GM23338 (cell line): ENCODE measurements around the gene UHRF2. TPM values are rescaled to one million over a fixed set of nuclear protein-coding genes. Genes with fewer than 3 reads are reported as not detected.

ENCODE experiments used
- ATAC-seq: fragments of 200-7000 bp; cut with Tn5 transposase; 3 replicates; pipeline ENCODE4 v1.9.1; 2020
- DNase-seq: peaks from one replicate; pipeline ENCODE4 v3.0.0-alpha.2; 2015; ENCODE audit warnings: low spot score
- H2AFZ ChIP-seq: fragments of 200-600 bp; sonication (generic); 2 replicates; pipeline ENCODE4 v1.8.0; 2016; ENCODE audit warnings: antibody characterized with exemption, mild to moderate bottlenecking, moderate library complexity
- H3F3A ChIP-seq: fragments of 200-600 bp; sonication (generic); replicated peaks from 2 replicates; pipeline ENCODE4 v1.8.0; 2017; ENCODE audit warnings: antibody characterized with exemption, mixed run types, low read depth
- H3K27ac ChIP-seq: fragments of 200-600 bp; sonication (generic); 2 replicates; pipeline ENCODE4 v1.6.1; 2016; ENCODE audit warnings: low read depth
- H3K27me3 ChIP-seq: fragments of 200-600 bp; sonication (generic); 2 replicates; pipeline ENCODE4 v1.8.0; 2016; ENCODE audit warnings: mild to moderate bottlenecking, mixed run types, moderate library complexity; ENCODE audit not compliant: insufficient read depth
- H3K36me3 ChIP-seq: fragments of 200-600 bp; sonication (generic); 2 replicates; pipeline ENCODE4 v1.8.0; 2016; ENCODE audit warnings: mild to moderate bottlenecking; ENCODE audit not compliant: insufficient read depth
- H3K4me1 ChIP-seq: fragments of 200-600 bp; sonication (generic); 2 replicates; pipeline ENCODE4 v1.8.0; 2016; ENCODE audit warnings: mild to moderate bottlenecking, moderate library complexity; ENCODE audit not compliant: insufficient read depth
- H3K4me2 ChIP-seq: fragments of 200-600 bp; sonication (generic); 2 replicates; pipeline ENCODE4 v1.7.1; 2017; ENCODE audit warnings: mixed run types
- H3K4me3 ChIP-seq: fragments of 200-600 bp; sonication (generic); 2 replicates; pipeline ENCODE4 v1.6.1; 2016; ENCODE audit warnings: mixed run types
- H3K79me2 ChIP-seq: fragments of 200-600 bp; sonication (generic); replicated peaks from 2 replicates; pipeline ENCODE4 v1.8.0; 2017; ENCODE audit warnings: mild to moderate bottlenecking; ENCODE audit not compliant: insufficient read depth
- H3K9me2 ChIP-seq: fragments of 200-600 bp; sonication (generic); 2 replicates; pipeline ENCODE4 v1.8.0; 2017; ENCODE audit not compliant: insufficient read depth
- H4K20me1 ChIP-seq: fragments of 200-600 bp; sonication (generic); replicated peaks from 2 replicates; pipeline ENCODE4 v1.8.0; 2017; ENCODE audit warnings: mild to moderate bottlenecking; ENCODE audit not compliant: insufficient read depth
- H3K27ac Mint-ChIP-seq: 2 replicates; pipeline ENCODE4 v1.8.0; 2020; ENCODE audit warnings: inconsistent platforms, mild to moderate bottlenecking, moderate library complexity, mixed read lengths
- H3K27me3 Mint-ChIP-seq: 3 replicates; pipeline ENCODE4 v1.8.0; 2022; ENCODE audit warnings: low read depth, mild to moderate bottlenecking, moderate library complexity, mixed read lengths, inconsistent platforms; ENCODE audit not compliant: insufficient read depth, poor library complexity
- H3K36me3 Mint-ChIP-seq: 3 replicates; pipeline ENCODE4 v1.8.0; 2021; ENCODE audit warnings: low read depth, mild to moderate bottlenecking, inconsistent platforms, moderate library complexity, mixed read lengths
- H3K4me1 Mint-ChIP-seq: 3 replicates; pipeline ENCODE4 v1.8.0; 2020; ENCODE audit warnings: mild to moderate bottlenecking, inconsistent platforms, mixed read lengths
- H3K4me3 Mint-ChIP-seq: 3 replicates; pipeline ENCODE4 v1.8.0; 2021; ENCODE audit warnings: moderate library complexity, mild to moderate bottlenecking, inconsistent platforms, mixed read lengths
- H3K9me3 Mint-ChIP-seq: 3 replicates; pipeline ENCODE4 v1.8.0; 2020; ENCODE audit warnings: moderate library complexity, mild to moderate bottlenecking, inconsistent platforms, mixed read lengths
- CREB1 ChIP-seq: fragments of 250-450 bp; sonication (Bioruptor Pico); IDR thresholded peaks from 2 replicates; pipeline ENCODE4 v1.5.0; 2020; ENCODE audit warnings: low read depth, mild to moderate bottlenecking, moderate library complexity
- ETS1 ChIP-seq: IDR thresholded peaks from 2 replicates; pipeline ENCODE4 v1.6.1; 2016; ENCODE audit warnings: antibody characterized with exemption
- EZH2 ChIP-seq: fragments of 200-600 bp; sonication (generic); IDR thresholded peaks from one replicate; pipeline ENCODE4 v1.8.0; 2017; ENCODE audit warnings: antibody characterized with exemption, mild to moderate bottlenecking, low read depth; ENCODE audit not compliant: unreplicated experiment
- EZH2phosphoT487 ChIP-seq: fragments of 200-600 bp; sonication (generic); IDR thresholded peaks from one replicate; pipeline ENCODE4 v1.8.1; 2018; ENCODE audit warnings: antibody characterized with exemption; ENCODE audit not compliant: unreplicated experiment
- JUNB ChIP-seq: IDR thresholded peaks from one replicate; pipeline ENCODE4 v1.6.1; 2016; ENCODE audit warnings: antibody characterized with exemption; ENCODE audit not compliant: unreplicated experiment
- NANOG ChIP-seq: IDR thresholded peaks from 2 replicates; pipeline ENCODE4 v1.6.1; 2016; ENCODE audit warnings: antibody characterized with exemption, borderline replicate concordance
- POLR2AphosphoS5 ChIP-seq: IDR thresholded peaks from 2 replicates; pipeline ENCODE4 v1.6.1; 2016; ENCODE audit warnings: antibody characterized with exemption, low read depth
- long read RNA-seq: library from polyadenylated mRNA; unstranded; transcript quantifications from one replicate; pipeline ENCODE4 v2.0.0, GENCODE V29; 2020; ENCODE audit not compliant: unreplicated experiment
- polyA plus RNA-seq: library from polyadenylated mRNA; unstranded; fragments of >200 nt; fragmentation: Nextera tagmentation; extraction: Ambion mirVana; gene quantifications from 2 replicates; pipeline ENCODE4 v1.2.1, GENCODE V29; 2016
- total RNA-seq: library from RNA; depleted of rRNA; stranded (reverse); fragments of >200 nt; shearing (Covaris generic); gene quantifications from 2 replicates; pipeline ENCODE4 v1.2.3, GENCODE V29; 2014; rRNA removed
- TF ChIP-seq, protein P1 (sequence below): IDR thresholded peaks from one replicate; pipeline ENCODE4 v1.6.1; 2018; ENCODE audit warnings: antibody characterized with exemption; ENCODE audit not compliant: unreplicated experiment

The UHRF2 gene, protein sequence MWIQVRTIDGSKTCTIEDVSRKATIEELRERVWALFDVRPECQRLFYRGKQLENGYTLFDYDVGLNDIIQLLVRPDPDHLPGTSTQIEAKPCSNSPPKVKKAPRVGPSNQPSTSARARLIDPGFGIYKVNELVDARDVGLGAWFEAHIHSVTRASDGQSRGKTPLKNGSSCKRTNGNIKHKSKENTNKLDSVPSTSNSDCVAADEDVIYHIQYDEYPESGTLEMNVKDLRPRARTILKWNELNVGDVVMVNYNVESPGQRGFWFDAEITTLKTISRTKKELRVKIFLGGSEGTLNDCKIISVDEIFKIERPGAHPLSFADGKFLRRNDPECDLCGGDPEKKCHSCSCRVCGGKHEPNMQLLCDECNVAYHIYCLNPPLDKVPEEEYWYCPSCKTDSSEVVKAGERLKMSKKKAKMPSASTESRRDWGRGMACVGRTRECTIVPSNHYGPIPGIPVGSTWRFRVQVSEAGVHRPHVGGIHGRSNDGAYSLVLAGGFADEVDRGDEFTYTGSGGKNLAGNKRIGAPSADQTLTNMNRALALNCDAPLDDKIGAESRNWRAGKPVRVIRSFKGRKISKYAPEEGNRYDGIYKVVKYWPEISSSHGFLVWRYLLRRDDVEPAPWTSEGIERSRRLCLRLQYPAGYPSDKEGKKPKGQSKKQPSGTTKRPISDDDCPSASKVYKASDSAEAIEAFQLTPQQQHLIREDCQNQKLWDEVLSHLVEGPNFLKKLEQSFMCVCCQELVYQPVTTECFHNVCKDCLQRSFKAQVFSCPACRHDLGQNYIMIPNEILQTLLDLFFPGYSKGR
- total RNA-seq, result 47.4 and 51.6 TPM in 2 replicates
- polyA plus RNA-seq, result 13.3 and 15.1 TPM in 2 replicates
- long read RNA-seq, partial matches to known transcripts, result 1 of 3 reads
- long read RNA-seq, other reads (novel, unspliced or antisense), result 0 of 3 reads

GRCh38 chr9:6412487-6413364 lies at the start of gene UHRF2:
Gene UHRF2 (plus strand): TSS chr9:6413199. CDS start chr9:6413491, 292 bp downstream.
- Histone ChIP-seq H2AFZ (peak within 1 kb of the TSS; percentile 94), H3K36me3 (peaks cover 5% of the 10 kb centered on the region; the same call in 1 of the 2 replicates), H3F3A (0 out of 2 replicates have a peak, but pooled peaks cover 5% of the 10 kb centered on the region), H3K27me3 (peaks cover 27% of the 10 kb centered on the region), H3K4me3 (peak within 1 kb of the TSS; percentile 85), H3K9me2 (no peaks in the 10 kb centered on the region), H3K27ac (peak within 1 kb of the TSS; percentile 87), H3K4me2 (peak within 1 kb of the TSS; percentile 88), H3K79me2 (peaks cover 39% of the 10 kb centered on the region), H4K20me1 (peaks cover 35% of the 10 kb centered on the region), H3K4me1 (0 out of 2 replicates have a peak, but pooled peaks cover 7% of the 10 kb centered on the region)
- peaks cover 2% of the 10 kb centered on the region; the same call in 1 of the 3 replicates for H3K9me3 Mint-ChIP-seq
- H3K4me1 Mint-ChIP-seq, result peaks cover 23% of the 10 kb centered on the region
- H3K4me3 Mint-ChIP-seq, result peak within 1 kb of the TSS; percentile 79
- H3K36me3 Mint-ChIP-seq, result peaks cover 11% of the 10 kb centered on the region
- DNase-seq (peak; percentile 99), ATAC-seq (peak; percentile 89)
- peak within 1 kb of the TSS; percentile 96 for H3K27ac Mint-ChIP-seq
- H3K27me3 Mint-ChIP-seq, result peaks cover 3% of the 10 kb centered on the region
- no peak for TF ChIP-seq EZH2
- TF ChIP-seq EZH2phosphoT487, result no peak
- TF ChIP-seq JUNB, result no peak
- TF ChIP-seq NANOG, result no peak
- TF ChIP-seq, protein P1, sequence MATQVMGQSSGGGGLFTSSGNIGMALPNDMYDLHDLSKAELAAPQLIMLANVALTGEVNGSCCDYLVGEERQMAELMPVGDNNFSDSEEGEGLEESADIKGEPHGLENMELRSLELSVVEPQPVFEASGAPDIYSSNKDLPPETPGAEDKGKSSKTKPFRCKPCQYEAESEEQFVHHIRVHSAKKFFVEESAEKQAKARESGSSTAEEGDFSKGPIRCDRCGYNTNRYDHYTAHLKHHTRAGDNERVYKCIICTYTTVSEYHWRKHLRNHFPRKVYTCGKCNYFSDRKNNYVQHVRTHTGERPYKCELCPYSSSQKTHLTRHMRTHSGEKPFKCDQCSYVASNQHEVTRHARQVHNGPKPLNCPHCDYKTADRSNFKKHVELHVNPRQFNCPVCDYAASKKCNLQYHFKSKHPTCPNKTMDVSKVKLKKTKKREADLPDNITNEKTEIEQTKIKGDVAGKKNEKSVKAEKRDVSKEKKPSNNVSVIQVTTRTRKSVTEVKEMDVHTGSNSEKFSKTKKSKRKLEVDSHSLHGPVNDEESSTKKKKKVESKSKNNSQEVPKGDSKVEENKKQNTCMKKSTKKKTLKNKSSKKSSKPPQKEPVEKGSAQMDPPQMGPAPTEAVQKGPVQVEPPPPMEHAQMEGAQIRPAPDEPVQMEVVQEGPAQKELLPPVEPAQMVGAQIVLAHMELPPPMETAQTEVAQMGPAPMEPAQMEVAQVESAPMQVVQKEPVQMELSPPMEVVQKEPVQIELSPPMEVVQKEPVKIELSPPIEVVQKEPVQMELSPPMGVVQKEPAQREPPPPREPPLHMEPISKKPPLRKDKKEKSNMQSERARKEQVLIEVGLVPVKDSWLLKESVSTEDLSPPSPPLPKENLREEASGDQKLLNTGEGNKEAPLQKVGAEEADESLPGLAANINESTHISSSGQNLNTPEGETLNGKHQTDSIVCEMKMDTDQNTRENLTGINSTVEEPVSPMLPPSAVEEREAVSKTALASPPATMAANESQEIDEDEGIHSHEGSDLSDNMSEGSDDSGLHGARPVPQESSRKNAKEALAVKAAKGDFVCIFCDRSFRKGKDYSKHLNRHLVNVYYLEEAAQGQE, result no peak
- TF ChIP-seq POLR2AphosphoS5, result peak; percentile 88
- TF ChIP-seq ETS1, result peak; percentile 50; the same call in 1 of the 2 replicates
- no peak for TF ChIP-seq CREB1
